ENCODE results near the gene UBFD1. TPM values are rescaled to one million over a fixed set of nuclear protein-coding genes. Genes with fewer than 3 reads are reported as not detected.
A peak's percentile ranks its signal among the peaks of the same experiment; 100 is the strongest.

UBFD1 gene
- polyA plus RNA-seq, 3 donors: 8.0 to 8.9 (median 8.0) TPM

DNA sequence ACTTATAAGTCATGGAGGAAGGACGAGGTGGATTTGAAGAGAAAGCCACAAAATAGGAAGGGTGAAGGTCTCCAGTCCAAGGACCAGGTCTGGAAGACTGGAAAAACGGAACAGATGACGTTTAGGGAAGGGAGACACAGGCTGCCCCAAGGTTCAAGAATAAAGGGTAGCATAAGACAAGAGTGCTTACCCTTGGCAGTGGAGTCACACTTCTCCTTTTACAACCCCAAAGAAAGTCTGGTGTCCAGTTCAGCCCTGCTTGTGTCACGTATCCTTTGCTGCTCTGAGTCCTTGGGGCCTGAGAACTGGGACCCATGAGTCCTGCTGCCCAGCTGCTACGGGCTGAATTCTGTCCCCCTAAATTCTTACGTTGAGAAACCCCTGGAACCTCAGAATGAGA, 34.2 kb upstream of the UBFD1 start:
- no peak overlapping the region for H3K4me2 ChIP-seq (replicated peaks; ENCODE audit: extremely low read depth, low read length, poor library complexity, severe bottlenecking)
- peaks cover 3 to 15% of the 10 kb centered on the region in 2 donors for H3K36me3 ChIP-seq (replicated peaks in 1 of 2; ENCODE audit: control insufficient read depth in 1 of 2, insufficient read depth in 2 of 2, low read length in 2 of 2)
- peaks cover 5% of the 10 kb centered on the region for H3K79me2 ChIP-seq (ENCODE audit: insufficient read depth, low read length)
- H3K27ac ChIP-seq (ENCODE audit: low read depth in 1 of 2, low read length in 2 of 2): peak overlapping the region; percentile 49 to 57
- H3K4me3 Mint-ChIP-seq: no peak overlapping the region
- peak overlapping the region; percentile 77 to 90 (median 85) for H3K27ac Mint-ChIP-seq
- no peaks in the 10 kb centered on the region for H3K9me3 Mint-ChIP-seq
- TF ChIP-seq, protein P1, sequence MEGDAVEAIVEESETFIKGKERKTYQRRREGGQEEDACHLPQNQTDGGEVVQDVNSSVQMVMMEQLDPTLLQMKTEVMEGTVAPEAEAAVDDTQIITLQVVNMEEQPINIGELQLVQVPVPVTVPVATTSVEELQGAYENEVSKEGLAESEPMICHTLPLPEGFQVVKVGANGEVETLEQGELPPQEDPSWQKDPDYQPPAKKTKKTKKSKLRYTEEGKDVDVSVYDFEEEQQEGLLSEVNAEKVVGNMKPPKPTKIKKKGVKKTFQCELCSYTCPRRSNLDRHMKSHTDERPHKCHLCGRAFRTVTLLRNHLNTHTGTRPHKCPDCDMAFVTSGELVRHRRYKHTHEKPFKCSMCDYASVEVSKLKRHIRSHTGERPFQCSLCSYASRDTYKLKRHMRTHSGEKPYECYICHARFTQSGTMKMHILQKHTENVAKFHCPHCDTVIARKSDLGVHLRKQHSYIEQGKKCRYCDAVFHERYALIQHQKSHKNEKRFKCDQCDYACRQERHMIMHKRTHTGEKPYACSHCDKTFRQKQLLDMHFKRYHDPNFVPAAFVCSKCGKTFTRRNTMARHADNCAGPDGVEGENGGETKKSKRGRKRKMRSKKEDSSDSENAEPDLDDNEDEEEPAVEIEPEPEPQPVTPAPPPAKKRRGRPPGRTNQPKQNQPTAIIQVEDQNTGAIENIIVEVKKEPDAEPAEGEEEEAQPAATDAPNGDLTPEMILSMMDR (IDR thresholded peaks at IDR 0.05): no peak
- H3K4me1 Mint-ChIP-seq: peaks cover 60% of the 10 kb centered on the region
- H3K4me3 ChIP-seq (replicated peaks in 1 of 3; ENCODE audit: low read depth in 2 of 3, low read length in 3 of 3): no peak overlapping the region
- no peaks in the 10 kb centered on the region for H3K27me3 ChIP-seq (ENCODE audit: control insufficient read depth in 2 of 2, insufficient read depth in 2 of 2, low read length in 2 of 2)
- H2AFZ ChIP-seq (ENCODE audit: insufficient read depth, low read depth, low read length, poor library complexity, severe bottlenecking): peak overlapping the region; percentile 27
- WGBS (ENCODE audit: insufficient coverage): 57% methylated on average over 5 of the region's 6 CpGs
- H3K9ac ChIP-seq (ENCODE audit: insufficient read depth, low read length, poor library complexity, severe bottlenecking): no peak overlapping the region
- DNase-seq: peak in 1 of 3 donors; percentile 34
- H4K20me1 ChIP-seq (ENCODE audit: insufficient read depth, low read length): no peaks in the 10 kb centered on the region
- peaks cover 26 to 36% of the 10 kb centered on the region in 2 donors for H3K36me3 Mint-ChIP-seq
- intact Hi-C loops (cut with micrococcal nuclease): no loop called here
- no peaks in the 10 kb centered on the region for H3K27me3 Mint-ChIP-seq (ENCODE audit: low read depth in 3 of 3)
- H3K4me1 ChIP-seq (ENCODE audit: control insufficient read depth in 1 of 2, insufficient read depth in 2 of 2, low read length in 2 of 2): peaks cover 59 to 61% of the 10 kb centered on the region in 2 donors
- no peaks in the 10 kb centered on the region for H3K9me3 ChIP-seq (replicated peaks in 1 of 2; ENCODE audit: control insufficient read depth in 1 of 2, insufficient read depth in 1 of 2, low read length in 2 of 2)

DNA sequence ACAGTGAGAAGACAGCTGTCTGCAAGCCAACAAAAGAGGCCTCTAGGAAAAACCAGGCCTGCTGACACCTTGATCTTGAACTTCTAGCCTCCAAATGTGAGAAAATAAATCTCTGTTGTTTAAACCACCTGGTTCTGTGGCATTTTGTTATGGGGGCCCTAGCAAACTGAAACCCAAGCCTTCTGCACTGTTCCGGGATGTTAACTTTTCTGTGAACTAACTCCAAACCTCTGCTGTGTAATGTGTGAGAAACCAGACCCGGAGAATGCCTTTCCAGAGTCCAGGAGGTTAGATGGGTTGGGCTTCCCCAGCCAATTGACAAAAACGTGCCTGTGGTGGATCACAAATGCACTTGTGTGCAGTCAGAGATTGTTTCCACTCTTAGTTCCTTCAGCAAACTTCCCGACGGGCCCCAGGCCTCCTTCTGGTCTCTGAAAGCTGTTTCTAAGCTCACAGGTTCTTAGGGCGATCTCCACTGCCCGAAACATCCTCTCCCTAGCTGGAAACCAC, 33.6 kb upstream of the UBFD1 start:
- H3K27me3 ChIP-seq (ENCODE audit: control insufficient read depth in 2 of 2, insufficient read depth in 2 of 2, low read length in 2 of 2): no peaks in the 10 kb centered on the region
- no peaks in the 10 kb centered on the region for H3K9me3 ChIP-seq (replicated peaks in 1 of 2; ENCODE audit: control insufficient read depth in 1 of 2, insufficient read depth in 1 of 2, low read length in 2 of 2)
- H3K79me2 ChIP-seq (ENCODE audit: insufficient read depth, low read length): peaks cover 5% of the 10 kb centered on the region
- Mint-ChIP-seq H3K9me3 (no peaks in the 10 kb centered on the region), H3K4me1 (peaks cover 60% of the 10 kb centered on the region), H3K27me3 (ENCODE audit: low read depth in 3 of 3) (no peaks in the 10 kb centered on the region), H3K36me3 (peaks cover 26 to 36% of the 10 kb centered on the region in 2 donors), H3K4me3 (no peak overlapping the region), H3K27ac (peak overlapping the region; percentile 77 to 90 (median 85))
- H3K4me2 ChIP-seq (replicated peaks; ENCODE audit: extremely low read depth, low read length, poor library complexity, severe bottlenecking): no peak overlapping the region
- no peak for DNase-seq
- no peak overlapping the region for H3K4me3 ChIP-seq (replicated peaks in 1 of 3; ENCODE audit: low read depth in 2 of 3, low read length in 3 of 3)
- peaks cover 3 to 15% of the 10 kb centered on the region in 2 donors for H3K36me3 ChIP-seq (replicated peaks in 1 of 2; ENCODE audit: control insufficient read depth in 1 of 2, insufficient read depth in 2 of 2, low read length in 2 of 2)
- H3K27ac ChIP-seq (ENCODE audit: low read depth in 1 of 2, low read length in 2 of 2): peak overlapping the region in 1 of 2 donors; percentile 57
- TF ChIP-seq, protein P1 (IDR thresholded peaks at IDR 0.05): no peak
- WGBS (ENCODE audit: insufficient coverage): 89% methylated on average over 7 of the region's 7 CpGs
- peaks cover 59 to 61% of the 10 kb centered on the region in 2 donors for H3K4me1 ChIP-seq (ENCODE audit: control insufficient read depth in 1 of 2, insufficient read depth in 2 of 2, low read length in 2 of 2)
- H4K20me1 ChIP-seq (ENCODE audit: insufficient read depth, low read length): no peaks in the 10 kb centered on the region
- H3K9ac ChIP-seq (ENCODE audit: insufficient read depth, low read length, poor library complexity, severe bottlenecking): no peak overlapping the region
- H2AFZ ChIP-seq (ENCODE audit: insufficient read depth, low read depth, low read length, poor library complexity, severe bottlenecking): peak overlapping the region; percentile 27
- intact Hi-C loops (cut with micrococcal nuclease): no loop called here
